IPS DF 6.9 (cell line): Measurements from ENCODE around the gene CYP2B6.

Experiments
- DNase-seq: peaks from one replicate; pipeline ENCODE4 v3.0.0-alpha.2; 2013; ENCODE audit warnings: low read depth, low spot score
- H3K27ac ChIP-seq: one replicate; pipeline ENCODE4 v1.5.1; 2013; ENCODE audit warnings: low read length, control low read depth
- H3K27me3 ChIP-seq: 2 replicates; pipeline ENCODE4 v1.6.1; 2013; ENCODE audit warnings: mild to moderate bottlenecking, low read length; ENCODE audit not compliant: control insufficient read depth, insufficient read depth
- H3K36me3 ChIP-seq: 2 replicates; pipeline ENCODE4 v1.6.1; 2013; ENCODE audit warnings: low read length; ENCODE audit not compliant: control insufficient read depth, insufficient read depth
- H3K4me1 ChIP-seq: 2 replicates; pipeline ENCODE4 v1.6.1; 2013; ENCODE audit warnings: low read length; ENCODE audit not compliant: control insufficient read depth, insufficient read depth
- H3K4me3 ChIP-seq: 2 replicates; pipeline ENCODE4 v1.5.1; 2013; ENCODE audit warnings: mild to moderate bottlenecking, low read length
- H3K9me3 ChIP-seq: 2 replicates; pipeline ENCODE4 v1.6.1; 2013; ENCODE audit warnings: low read length, inconsistent platforms; ENCODE audit not compliant: control insufficient read depth, insufficient read depth
- WGBS: extraction: QIAGEN DNeasy Blood & Tissue Kit; methylation state at CpG from one replicate; pipeline ENCODE4 v1.1.7; 2013; ENCODE audit warnings: mixed read lengths, missing lambda C conversion rate; ENCODE audit not compliant: insufficient read length, insufficient coverage; 5-methylcytosine and 5-hydroxymethylcytosine counted together

Gene CYP2B6

GRCh38 chr19:40990972-40991381 lies at the start of gene CYP2B6:
Gene CYP2B6, plus strand, starts transcription at chr19:40991282. Its CDS starts 24 bp downstream, at chr19:40991306.
- DNase-seq = no peak
- H3K27ac ChIP-seq = no peak within 1 kb of the TSS
- H3K9me3 ChIP-seq = no peaks in the 10 kb centered on the region
- H3K36me3 ChIP-seq = no peaks in the 10 kb centered on the region
- no peaks in the 10 kb centered on the region for H3K4me1 ChIP-seq
- H3K4me3 ChIP-seq = no peak within 1 kb of the TSS
- H3K27me3 ChIP-seq = no peaks in the 10 kb centered on the region
- WGBS = no CpG with 5 or more reads among the region's 2 CpGs

GRCh38 chr19:40941481-40942219 lies 49.4 kb upstream of the CYP2B6 start:
- Histone ChIP-seq H3K27me3 (no peaks in the 10 kb centered on the region), H3K4me3 (no peak overlapping the region), H3K9me3 (no peaks in the 10 kb centered on the region), H3K4me1 (no peaks in the 10 kb centered on the region), H3K27ac (no peak overlapping the region), H3K36me3 (no peaks in the 10 kb centered on the region)
- no CpG with 5 or more reads among the region's 9 CpGs for WGBS
- no peak for DNase-seq

- H3K9me3 ChIP-seq = no peaks in the 10 kb centered on the region
- H3K36me3 ChIP-seq = no peaks in the 10 kb centered on the region
- no peaks in the 10 kb centered on the region for H3K4me1 ChIP-seq
- no peaks in the 10 kb centered on the region for H3K27me3 ChIP-seq
- no CpG with 5 or more reads among the region's 2 CpGs for WGBS
- DNase-seq = no peak
- no peak overlapping the region for H3K4me3 ChIP-seq
- H3K27ac ChIP-seq = no peak overlapping the region
Measured at GRCh38 chr19:40945645-40946044, 45.4 kb upstream of the CYP2B6 start.

GRCh38 chr19:40947114-40947513 lies 44.0 kb upstream of the CYP2B6 start:
- H3K27ac ChIP-seq = no peak overlapping the region
- no CpG with 5 or more reads among the region's 2 CpGs for WGBS
- no peaks in the 10 kb centered on the region for H3K9me3 ChIP-seq
- DNase-seq = no peak
- H3K27me3 ChIP-seq = no peaks in the 10 kb centered on the region
- no peaks in the 10 kb centered on the region for H3K4me1 ChIP-seq
- H3K4me3 ChIP-seq = no peak overlapping the region
- H3K36me3 ChIP-seq = no peaks in the 10 kb centered on the region

GRCh38 chr19:40947573-40947972 lies 43.5 kb upstream of the CYP2B6 start:
- Histone ChIP-seq H3K27ac (no peak overlapping the region), H3K4me1 (no peaks in the 10 kb centered on the region), H3K4me3 (no peak overlapping the region), H3K9me3 (no peaks in the 10 kb centered on the region; the same call in 1 of the 2 replicates), H3K27me3 (no peaks in the 10 kb centered on the region), H3K36me3 (no peaks in the 10 kb centered on the region)
- WGBS = no CpG with 5 or more reads among the region's 2 CpGs
- DNase-seq = no peak

- no CpG with 5 or more reads among the region's 18 CpGs for WGBS
- no peak overlapping the region for H3K27ac ChIP-seq
- DNase-seq = no peak
- H3K4me1 ChIP-seq = no peaks in the 10 kb centered on the region
- H3K36me3 ChIP-seq = no peaks in the 10 kb centered on the region
- H3K4me3 ChIP-seq = no peak overlapping the region
- no peaks in the 10 kb centered on the region; the same call in 1 of the 2 replicates for H3K9me3 ChIP-seq
- H3K27me3 ChIP-seq = no peaks in the 10 kb centered on the region
Measured at GRCh38 chr19:40948580-40949299, 42.3 kb upstream of the CYP2B6 start.

GRCh38 chr19:40954573-40954972 lies 36.5 kb upstream of the CYP2B6 start:
- WGBS = no CpG with 5 or more reads among the region's 10 CpGs
- Histone ChIP-seq H3K4me1 (no peaks in the 10 kb centered on the region), H3K27ac (no peak overlapping the region), H3K27me3 (no peaks in the 10 kb centered on the region), H3K4me3 (no peak overlapping the region), H3K36me3 (no peaks in the 10 kb centered on the region), H3K9me3 (peaks cover 5% of the 10 kb centered on the region)
- no peak for DNase-seq

- WGBS = no CpG with 5 or more reads among the region's 1 CpG
- DNase-seq = no peak
- Histone ChIP-seq H3K27ac (no peak overlapping the region), H3K4me3 (no peak overlapping the region), H3K4me1 (no peaks in the 10 kb centered on the region; the same call in 1 of the 2 replicates), H3K9me3 (peaks cover 3% of the 10 kb centered on the region; the same call in 1 of the 2 replicates), H3K36me3 (no peaks in the 10 kb centered on the region), H3K27me3 (no peaks in the 10 kb centered on the region)
Measured at GRCh38 chr19:40959338-40959737, 31.7 kb upstream of the CYP2B6 start.

GRCh38 chr19:40960062-40960685 lies 30.9 kb upstream of the CYP2B6 start:
- Histone ChIP-seq H3K36me3 (no peaks in the 10 kb centered on the region), H3K4me1 (no peaks in the 10 kb centered on the region; the same call in 1 of the 2 replicates), H3K27me3 (no peaks in the 10 kb centered on the region), H3K9me3 (peaks cover 1% of the 10 kb centered on the region; the same call in 1 of the 2 replicates), H3K27ac (no peak overlapping the region), H3K4me3 (no peak overlapping the region)
- DNase-seq = no peak
- no CpG with 5 or more reads among the region's 1 CpG for WGBS

- H3K9me3 ChIP-seq = peaks cover 1% of the 10 kb centered on the region; the same call in 1 of the 2 replicates
- no peaks in the 10 kb centered on the region for H3K27me3 ChIP-seq
- H3K4me3 ChIP-seq = no peak overlapping the region
- no peak overlapping the region for H3K27ac ChIP-seq
- no peaks in the 10 kb centered on the region for H3K36me3 ChIP-seq
- H3K4me1 ChIP-seq = no peaks in the 10 kb centered on the region; the same call in 1 of the 2 replicates
- no peak for DNase-seq
Measured at GRCh38 chr19:40960780-40961179, 30.3 kb upstream of the CYP2B6 start.
